ENCODE data around the gene ARHGAP25. TPM values are rescaled to one million over a fixed set of nuclear protein-coding genes. Genes with fewer than 3 reads are reported as not detected.

The ARHGAP25 gene
- polyA plus RNA-seq, 1 donor (not counting 4 experiments of a cell fraction or from before 2014, with no cell fraction given) = 25.3 TPM

DNA sequence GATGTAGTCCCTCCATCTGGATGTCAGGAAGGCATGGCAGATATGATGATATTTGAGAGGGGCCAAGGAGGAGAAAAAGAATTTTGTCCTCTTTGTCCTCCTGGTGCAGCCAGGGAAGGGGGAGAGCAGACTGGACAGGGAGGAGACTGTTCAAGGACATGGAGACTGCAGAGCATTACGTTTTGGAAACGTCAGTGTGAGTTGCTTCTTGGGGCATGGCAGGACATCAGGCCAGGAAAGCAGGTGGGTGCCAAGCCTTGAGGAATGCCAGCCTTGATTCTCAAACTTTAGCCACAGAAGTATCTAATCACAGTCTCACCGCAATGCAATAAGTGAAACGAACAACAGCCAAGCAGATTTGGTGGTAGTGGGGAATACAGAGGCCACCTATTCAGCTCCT lies 70.4 kb downstream of the ARHGAP25 start:
- DNase-seq (ENCODE audit: low read depth, low spot score) = no peak
- no peak overlapping the region for H3K4me2 ChIP-seq (ENCODE audit: control insufficient read depth, extremely low read depth, insufficient read depth, low read depth, low read length)
- H3K9me3 ChIP-seq (ENCODE audit: control insufficient read depth, low read depth, low read length) = no peaks in the 10 kb centered on the region
- TF ChIP-seq, protein P1, sequence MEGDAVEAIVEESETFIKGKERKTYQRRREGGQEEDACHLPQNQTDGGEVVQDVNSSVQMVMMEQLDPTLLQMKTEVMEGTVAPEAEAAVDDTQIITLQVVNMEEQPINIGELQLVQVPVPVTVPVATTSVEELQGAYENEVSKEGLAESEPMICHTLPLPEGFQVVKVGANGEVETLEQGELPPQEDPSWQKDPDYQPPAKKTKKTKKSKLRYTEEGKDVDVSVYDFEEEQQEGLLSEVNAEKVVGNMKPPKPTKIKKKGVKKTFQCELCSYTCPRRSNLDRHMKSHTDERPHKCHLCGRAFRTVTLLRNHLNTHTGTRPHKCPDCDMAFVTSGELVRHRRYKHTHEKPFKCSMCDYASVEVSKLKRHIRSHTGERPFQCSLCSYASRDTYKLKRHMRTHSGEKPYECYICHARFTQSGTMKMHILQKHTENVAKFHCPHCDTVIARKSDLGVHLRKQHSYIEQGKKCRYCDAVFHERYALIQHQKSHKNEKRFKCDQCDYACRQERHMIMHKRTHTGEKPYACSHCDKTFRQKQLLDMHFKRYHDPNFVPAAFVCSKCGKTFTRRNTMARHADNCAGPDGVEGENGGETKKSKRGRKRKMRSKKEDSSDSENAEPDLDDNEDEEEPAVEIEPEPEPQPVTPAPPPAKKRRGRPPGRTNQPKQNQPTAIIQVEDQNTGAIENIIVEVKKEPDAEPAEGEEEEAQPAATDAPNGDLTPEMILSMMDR (optimal IDR thresholded peaks at IDR 0.05 in 1 of 3, IDR thresholded peaks at IDR 0.05 in 1 of 3, conservative IDR thresholded peaks at IDR 0.05 in 1 of 3; ENCODE audit: extremely low read depth in 1 of 3, insufficient read depth in 2 of 3, low read length in 3 of 3) = no peak
- no peak for TF ChIP-seq EZH2 (IDR thresholded peaks at IDR 0.05; ENCODE audit: low read length)
- H3K79me2 ChIP-seq (ENCODE audit: control insufficient read depth, insufficient read depth, low read length) = peaks cover 16% of the 10 kb centered on the region
- no peak overlapping the region for H2AFZ ChIP-seq (ENCODE audit: control insufficient read depth, low read length)
- H3K4me3 ChIP-seq (ENCODE audit: control insufficient read depth in 2 of 3, extremely low read depth in 1 of 3, insufficient read depth in 2 of 3, low read depth in 1 of 3, low read length in 3 of 3) = no peak overlapping the region
- H3K27me3 ChIP-seq (ENCODE audit: control insufficient read depth, extremely low read depth, insufficient read depth, low read length) = no peaks in the 10 kb centered on the region
- H3K27ac ChIP-seq (ENCODE audit: control insufficient read depth, insufficient read depth, low read length) = no peak overlapping the region
- peaks cover 1 to 10% of the 10 kb centered on the region in 2 experiments for H3K36me3 ChIP-seq (ENCODE audit: control insufficient read depth in 2 of 2, extremely low read depth in 1 of 2, insufficient read depth in 2 of 2, low read length in 2 of 2)
- H3K4me1 ChIP-seq (ENCODE audit: control insufficient read depth, extremely low read depth, insufficient read depth, low read length) = peaks cover 63% of the 10 kb centered on the region
- no peaks in the 10 kb centered on the region for H4K20me1 ChIP-seq (ENCODE audit: control insufficient read depth, extremely low read depth, insufficient read depth, low read length)
- no peaks in the 10 kb centered on the region for H3K9me1 ChIP-seq (ENCODE audit: control insufficient read depth, extremely low read depth, insufficient read depth, low read length)
- dilution Hi-C loops (cut with MboI; ENCODE audit: extremely low pct_ligation_motif_present, low sequenced_read_pairs) = no loop called here
- no peak overlapping the region for H3K9ac ChIP-seq (ENCODE audit: control insufficient read depth, extremely low read depth, insufficient read depth, low read length)
- no peak for FAIRE-seq

DNA sequence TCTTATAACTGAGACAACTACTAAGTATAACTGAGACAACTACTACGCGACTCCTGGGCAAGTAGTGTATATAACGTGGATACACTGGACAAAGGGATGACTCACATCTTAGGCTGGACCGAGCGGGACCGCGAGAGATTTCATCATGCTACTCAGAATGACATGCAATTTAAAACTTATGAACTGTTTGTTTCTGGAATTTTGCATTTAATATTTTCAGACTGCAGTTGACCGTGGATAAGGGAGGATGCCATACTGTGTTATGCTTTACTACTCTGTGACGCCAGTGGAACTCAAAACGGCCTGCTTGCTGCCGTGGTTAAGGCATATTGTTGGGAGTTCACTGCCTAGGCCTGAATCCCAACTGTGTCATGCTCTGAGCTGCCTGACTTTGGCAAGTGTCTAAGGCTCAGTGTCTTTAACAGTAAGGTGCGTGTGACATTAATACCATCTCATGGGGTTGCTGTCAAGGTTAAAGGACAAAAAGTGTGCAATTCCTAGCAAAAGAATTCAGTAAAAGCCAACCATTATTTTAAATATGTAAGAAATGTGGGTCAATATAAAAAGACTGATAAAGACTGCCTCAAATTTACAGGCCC lies 72.0 kb downstream of the ARHGAP25 start:
- TF ChIP-seq, protein P1 (optimal IDR thresholded peaks at IDR 0.05 in 1 of 3, IDR thresholded peaks at IDR 0.05 in 1 of 3, conservative IDR thresholded peaks at IDR 0.05 in 1 of 3; ENCODE audit: extremely low read depth in 1 of 3, insufficient read depth in 2 of 3, low read length in 3 of 3) = no peak
- TF ChIP-seq EZH2 (IDR thresholded peaks at IDR 0.05; ENCODE audit: low read length) = no peak
- dilution Hi-C loops (cut with MboI; ENCODE audit: extremely low pct_ligation_motif_present, low sequenced_read_pairs) = no loop called here
- Histone ChIP-seq H4K20me1 (ENCODE audit: control insufficient read depth, extremely low read depth, insufficient read depth, low read length) (no peaks in the 10 kb centered on the region), H3K9me3 (ENCODE audit: control insufficient read depth, low read depth, low read length) (no peaks in the 10 kb centered on the region), H3K4me1 (ENCODE audit: control insufficient read depth, extremely low read depth, insufficient read depth, low read length) (peaks cover 63% of the 10 kb centered on the region), H3K27ac (ENCODE audit: control insufficient read depth, insufficient read depth, low read length) (peak overlapping the region; percentile 73), H3K4me3 (ENCODE audit: control insufficient read depth in 2 of 3, extremely low read depth in 1 of 3, insufficient read depth in 2 of 3, low read depth in 1 of 3, low read length in 3 of 3) (no peak overlapping the region), H3K4me2 (ENCODE audit: control insufficient read depth, extremely low read depth, insufficient read depth, low read depth, low read length) (peak overlapping the region; percentile 31), H3K36me3 (ENCODE audit: control insufficient read depth in 2 of 2, extremely low read depth in 1 of 2, insufficient read depth in 2 of 2, low read length in 2 of 2) (peaks cover 1 to 10% of the 10 kb centered on the region in 2 experiments), H2AFZ (ENCODE audit: control insufficient read depth, low read length) (no peak overlapping the region), H3K27me3 (ENCODE audit: control insufficient read depth, extremely low read depth, insufficient read depth, low read length) (no peaks in the 10 kb centered on the region), H3K79me2 (ENCODE audit: control insufficient read depth, insufficient read depth, low read length) (peaks cover 7% of the 10 kb centered on the region), H3K9me1 (ENCODE audit: control insufficient read depth, extremely low read depth, insufficient read depth, low read length) (no peaks in the 10 kb centered on the region), H3K9ac (ENCODE audit: control insufficient read depth, extremely low read depth, insufficient read depth, low read length) (no peak overlapping the region)
- DNase-seq (ENCODE audit: low read depth, low spot score) = no peak
- FAIRE-seq = peak; percentile 51

All from keratinocyte (primary cell).